ENCODE results near the gene TBX6.

Gene TBX6

GRCh38 chr16:30088237-30088831 lies 3.4 kb downstream of the TBX6 start:
- no peak for DNase-seq (ENCODE audit: low spot score)
- in situ Hi-C loops (cut with MboI; ENCODE audit: low sequenced_read_pairs, unreplicated experiment), result no loop called here
- no peak for TF ChIP-seq CTCF (IDR thresholded peaks at IDR 0.05; ENCODE audit: borderline replicate concordance, control extremely low read depth, extremely low read depth, insufficient read depth, missing control alignments)

GRCh38 chr16:30087181-30087898 lies 4.4 kb downstream of the TBX6 start:
- TF ChIP-seq CTCF (IDR thresholded peaks at IDR 0.05; ENCODE audit: borderline replicate concordance, control extremely low read depth, extremely low read depth, insufficient read depth, missing control alignments), result no peak
- in situ Hi-C loops (cut with MboI; ENCODE audit: low sequenced_read_pairs, unreplicated experiment), result no loop called here
- DNase-seq (ENCODE audit: low spot score), result no peak

- no peak for TF ChIP-seq CTCF (IDR thresholded peaks at IDR 0.05; ENCODE audit: borderline replicate concordance, control extremely low read depth, extremely low read depth, insufficient read depth, missing control alignments)
- in situ Hi-C loops (cut with MboI; ENCODE audit: low sequenced_read_pairs, unreplicated experiment), result no loop called here
- no peak for DNase-seq (ENCODE audit: low spot score)
These were observed 5.2 kb downstream of the TBX6 start for GRCh38 chr16:30086291-30087140.

- in situ Hi-C loops (cut with MboI; ENCODE audit: low sequenced_read_pairs, unreplicated experiment), result no loop called here
- no peak for TF ChIP-seq CTCF (IDR thresholded peaks at IDR 0.05; ENCODE audit: borderline replicate concordance, control extremely low read depth, extremely low read depth, insufficient read depth, missing control alignments)
- no peak for DNase-seq (ENCODE audit: low spot score)
These were observed 5.9 kb downstream of the TBX6 start for GRCh38 chr16:30085820-30086219.

- no peak for DNase-seq (ENCODE audit: low spot score)
- in situ Hi-C loops (cut with MboI; ENCODE audit: low sequenced_read_pairs, unreplicated experiment), result no loop called here
- no peak for TF ChIP-seq CTCF (IDR thresholded peaks at IDR 0.05; ENCODE audit: borderline replicate concordance, control extremely low read depth, extremely low read depth, insufficient read depth, missing control alignments)
These were observed 6.5 kb downstream of the TBX6 start for GRCh38 chr16:30085247-30085646.

GRCh38 chr16:30084816-30085159 lies 6.9 kb downstream of the TBX6 start:
- no peak for TF ChIP-seq CTCF (IDR thresholded peaks at IDR 0.05; ENCODE audit: borderline replicate concordance, control extremely low read depth, extremely low read depth, insufficient read depth, missing control alignments)
- DNase-seq (ENCODE audit: low spot score), result no peak
- in situ Hi-C loops (cut with MboI; ENCODE audit: low sequenced_read_pairs, unreplicated experiment), result no loop called here
